NCI-H446 treated with DMSO at 0.1 percent for 48 hours (cell line): ENCODE data around the gene FOXP4.
A peak's percentile ranks its signal among the peaks of the same experiment; 100 is the strongest.

Experiments used
- DNase-seq: peaks from one replicate; lab custom pipeline; 2025; lab: John Stamatoyannopoulos, UW

Gene FOXP4

DNA sequence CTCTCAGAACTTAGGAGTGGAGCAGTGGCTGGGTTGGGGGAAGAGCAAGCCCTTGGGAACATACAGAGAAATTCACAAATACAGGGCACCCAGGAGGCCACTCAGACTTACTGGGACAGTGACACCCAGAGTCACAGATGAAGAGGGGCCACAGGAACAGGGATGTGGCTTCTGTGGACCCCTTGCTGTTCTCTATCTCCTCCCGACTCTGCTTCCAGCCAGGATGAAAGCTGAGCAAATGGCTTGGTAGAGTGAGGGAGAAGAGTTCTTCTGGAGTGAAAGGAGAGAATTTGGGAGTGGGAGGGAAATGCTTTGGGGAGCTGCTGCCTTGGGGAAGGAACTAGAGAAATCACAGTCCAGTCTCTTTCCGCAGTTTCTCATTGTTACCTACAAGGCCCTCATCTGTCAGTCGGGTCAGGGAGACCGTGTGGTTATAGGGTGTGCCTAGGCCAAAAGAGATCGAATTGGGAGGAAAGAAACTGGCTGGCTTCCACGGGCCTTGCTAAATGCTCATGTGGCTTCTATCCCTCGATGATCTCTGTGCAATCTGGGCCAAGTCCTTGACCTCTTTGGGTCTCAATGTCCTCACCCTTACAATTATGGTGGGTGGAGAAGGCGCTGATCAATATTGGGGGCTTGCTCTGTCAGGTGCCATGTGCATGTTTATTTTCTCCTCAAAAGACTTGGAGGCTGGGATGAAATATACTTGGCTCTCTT, 17.0 kb downstream of the FOXP4 start:
- DNase-seq: no peak

DNA sequence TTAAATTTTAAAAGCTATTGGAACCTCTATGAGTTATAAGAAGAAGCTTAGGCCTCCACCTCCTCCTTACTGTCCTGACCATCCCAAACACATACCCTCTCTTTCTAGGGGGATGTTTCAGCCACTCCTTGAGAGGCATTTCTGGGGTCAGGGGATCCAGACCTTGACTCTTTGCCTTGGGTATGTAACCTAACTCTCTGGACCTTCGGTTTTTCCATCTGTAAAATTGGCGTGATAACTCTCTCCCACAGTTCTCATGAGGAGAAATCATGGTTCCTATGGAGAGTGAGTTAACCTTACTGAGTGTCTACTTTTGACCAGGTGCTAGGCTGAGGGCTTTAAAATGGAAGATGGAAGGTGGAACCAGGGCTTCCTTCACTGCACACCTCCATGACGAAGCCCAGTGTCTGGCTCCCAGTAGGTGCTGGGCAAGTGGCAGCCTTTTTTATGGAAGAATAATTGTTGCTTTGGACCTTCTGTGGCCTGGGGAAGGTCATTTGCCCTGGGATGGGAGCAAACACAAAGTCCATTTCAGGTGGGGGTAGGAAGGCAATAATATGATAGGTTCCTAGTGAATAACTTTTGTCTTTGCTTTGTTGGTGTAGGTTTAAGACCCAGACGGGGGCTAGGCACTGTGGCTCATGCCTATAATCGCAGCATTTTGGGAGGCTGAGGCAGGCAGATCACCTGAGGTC, 18.4 kb downstream of the FOXP4 start:
- no peak for DNase-seq

DNA sequence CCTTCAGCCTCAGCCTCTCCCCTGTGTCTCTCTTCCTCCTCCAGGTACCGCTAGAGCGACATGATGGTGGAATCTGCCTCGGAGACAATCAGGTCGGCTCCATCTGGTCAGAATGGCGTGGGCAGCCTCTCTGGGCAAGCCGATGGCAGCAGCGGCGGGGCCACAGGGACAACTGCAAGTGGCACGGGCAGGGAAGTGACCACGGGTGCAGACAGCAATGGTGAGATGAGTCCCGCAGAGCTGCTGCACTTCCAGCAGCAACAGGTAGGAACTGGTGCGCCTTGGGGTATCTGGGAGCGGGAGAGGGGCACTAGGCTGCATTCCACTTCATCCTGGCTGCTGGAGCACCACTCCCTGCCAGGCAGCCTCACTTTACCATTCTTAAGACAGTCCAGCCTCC, 19.5 kb downstream of the FOXP4 start:
- no peak for DNase-seq

DNA sequence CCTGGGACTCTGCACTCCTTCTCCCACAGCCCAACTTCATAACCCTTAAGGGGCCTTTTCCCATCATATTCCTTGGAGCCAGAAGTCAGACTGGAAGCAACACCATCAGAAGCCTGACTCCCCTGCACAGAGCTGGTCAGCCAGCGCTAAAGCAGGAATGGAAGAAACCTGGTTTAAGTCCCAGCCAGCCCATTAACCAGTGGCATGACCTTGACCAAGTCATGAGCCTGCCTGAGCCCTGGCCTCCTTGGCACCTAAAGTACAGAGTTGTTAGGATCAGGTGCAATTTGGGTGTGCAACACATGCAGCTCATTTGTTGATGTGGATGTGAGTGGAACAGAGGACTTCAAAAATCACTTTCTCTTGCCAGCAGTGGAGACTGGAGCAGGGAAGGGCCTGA, 20.8 kb downstream of the FOXP4 start:
- DNase-seq: no peak

DNA sequence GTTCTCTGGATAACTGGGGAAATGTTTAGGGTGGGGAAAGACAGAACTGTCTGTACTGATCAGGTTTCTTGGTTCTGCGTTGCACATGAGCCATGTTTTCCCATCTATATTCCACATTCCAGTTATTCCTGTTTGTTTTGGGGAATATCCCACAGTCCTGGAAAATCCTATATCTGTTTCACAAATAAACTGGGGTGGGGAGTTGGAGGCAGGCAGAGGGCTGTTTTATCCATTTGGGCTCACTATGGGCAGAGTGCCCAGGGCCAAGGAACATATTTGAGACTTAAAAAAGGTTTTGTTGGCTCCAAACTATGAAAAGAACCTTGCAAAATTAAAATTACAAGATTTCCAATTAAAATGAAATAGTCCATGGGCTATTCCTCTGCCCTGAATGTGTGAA, 21.5 kb downstream of the FOXP4 start:
- no peak for DNase-seq

DNA sequence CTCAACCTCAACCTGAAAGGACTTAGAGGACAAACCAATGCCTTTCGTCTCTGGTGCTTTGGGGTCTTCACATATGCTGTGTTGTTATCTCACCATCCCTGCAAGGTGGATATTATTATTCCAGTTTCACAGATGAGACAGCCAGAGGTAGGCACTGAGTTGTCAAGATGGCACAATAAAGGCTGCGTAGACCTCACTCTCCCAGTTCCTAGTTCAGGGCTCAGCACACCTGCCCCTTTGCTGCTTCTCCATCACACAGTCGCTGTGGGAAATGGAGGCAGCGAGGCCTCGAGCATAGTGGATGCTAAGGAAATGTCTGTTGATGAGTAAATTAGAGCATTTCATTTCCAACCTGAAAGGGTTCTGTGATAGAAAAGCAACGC, 22.0 kb downstream of the FOXP4 start:
- no peak for DNase-seq

DNA sequence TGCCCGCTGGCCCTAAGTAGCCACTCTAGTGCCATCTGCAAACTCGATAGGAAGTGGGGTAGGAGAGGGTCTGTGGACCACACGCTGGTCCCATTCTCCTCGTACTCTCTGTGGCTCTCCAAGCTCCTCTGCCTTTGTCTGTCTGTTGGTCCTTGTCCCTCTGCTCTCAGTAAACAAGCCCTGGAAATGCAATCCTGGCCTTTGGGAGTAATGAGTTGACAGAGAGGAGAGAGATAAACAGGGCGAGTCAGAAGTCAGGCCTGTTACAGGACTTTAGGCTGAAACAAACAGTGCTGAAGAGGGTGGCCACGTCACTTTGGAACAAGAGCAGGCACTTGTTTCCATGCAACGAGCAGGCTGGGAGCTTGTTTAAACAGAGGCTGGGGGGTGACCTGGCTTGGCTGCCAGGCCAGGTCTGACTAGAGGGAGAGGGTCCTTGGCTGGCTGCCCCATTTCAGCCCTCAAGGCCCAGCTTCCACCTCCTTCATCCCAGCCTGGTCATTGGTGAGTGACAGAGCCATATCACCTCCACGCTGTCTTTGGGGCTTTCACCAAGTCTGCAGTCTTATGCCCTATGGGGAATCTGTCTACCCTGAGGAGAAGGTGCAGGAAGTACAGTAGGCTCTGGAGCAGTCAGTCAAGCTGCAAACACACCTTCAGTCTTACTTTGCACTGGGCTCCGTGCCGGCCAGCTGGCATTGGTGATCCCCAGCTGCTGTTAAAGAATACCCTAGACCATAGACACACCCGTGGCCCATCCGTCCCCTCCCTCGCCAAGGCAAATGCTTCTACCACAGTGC, 22.6 kb downstream of the FOXP4 start:
- no peak for DNase-seq

DNA sequence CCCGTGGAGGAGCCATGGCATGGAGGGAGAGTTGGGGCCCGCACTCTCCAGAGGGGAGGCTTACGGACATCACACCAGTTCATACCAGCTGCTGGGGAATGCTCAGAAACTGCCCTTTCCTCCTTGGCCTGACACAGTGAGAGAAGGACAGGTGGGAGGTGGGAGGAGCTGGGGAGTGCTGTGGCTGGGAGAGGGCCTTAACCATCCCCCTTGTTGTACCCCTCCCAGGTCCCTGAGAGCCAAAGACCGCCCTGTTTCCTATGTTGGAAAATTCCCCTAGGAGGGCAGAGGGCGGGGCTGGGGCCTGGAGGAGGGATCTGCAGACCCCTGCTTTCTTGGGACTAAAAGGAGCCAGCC, 24.1 kb downstream of the FOXP4 start:
- no peak for DNase-seq

DNA sequence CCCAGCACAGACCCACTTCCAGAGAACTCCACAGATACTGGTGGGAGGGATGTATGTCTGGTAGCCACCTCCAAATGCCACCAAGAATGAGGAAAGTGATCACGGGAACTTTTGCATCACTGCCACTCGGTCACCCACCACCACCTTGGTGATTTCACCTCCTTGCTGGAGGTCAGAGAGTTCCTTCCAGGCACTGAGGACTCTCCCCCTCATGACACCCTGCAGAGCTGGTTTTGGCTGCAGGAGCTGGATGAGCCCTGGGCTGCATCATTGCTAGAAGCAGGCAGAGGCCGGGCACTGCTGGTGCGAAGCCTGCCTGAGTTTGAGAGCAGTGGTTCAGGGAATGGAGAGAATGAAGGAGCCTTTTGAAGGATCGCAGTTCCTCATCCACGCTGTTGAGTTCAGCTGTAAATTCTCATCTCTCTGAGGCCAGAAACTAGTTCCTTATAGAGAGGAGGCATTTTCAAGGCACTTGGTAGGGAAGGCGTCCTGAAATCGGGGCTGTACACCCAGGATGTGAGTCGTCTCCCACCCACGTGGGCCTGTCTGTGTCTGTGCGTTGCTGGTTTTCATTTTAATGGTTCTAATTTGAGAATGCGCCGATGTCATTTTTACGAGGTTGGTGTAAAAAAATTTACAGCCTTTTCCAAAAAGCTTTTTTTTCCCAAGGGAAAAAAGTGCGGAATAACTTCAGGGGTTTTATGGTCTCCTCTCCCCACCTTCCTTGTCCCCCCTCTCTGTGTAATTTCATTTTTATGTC, 25.0 kb downstream of the FOXP4 start:
- no peak for DNase-seq

DNA sequence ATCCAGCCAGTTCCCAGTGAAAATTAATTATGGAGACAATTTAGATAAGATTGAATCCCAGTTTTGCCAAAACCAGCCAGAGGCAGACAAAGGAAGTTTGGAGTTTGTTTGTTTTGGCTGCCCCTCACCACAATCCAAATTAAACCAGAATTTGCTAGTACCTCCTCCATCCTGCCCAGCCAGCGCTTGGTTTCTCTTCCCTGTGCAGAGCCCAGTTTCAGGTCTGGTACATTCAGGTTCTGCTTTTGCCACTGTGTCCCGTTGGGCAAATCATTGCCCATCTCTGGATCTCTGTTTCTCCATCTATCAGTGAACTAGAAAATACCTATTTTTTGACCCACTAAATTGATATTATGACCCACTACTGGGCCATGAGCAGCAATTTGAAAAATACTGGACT, 26.4 kb downstream of the FOXP4 start:
- DNase-seq: no peak

DNA sequence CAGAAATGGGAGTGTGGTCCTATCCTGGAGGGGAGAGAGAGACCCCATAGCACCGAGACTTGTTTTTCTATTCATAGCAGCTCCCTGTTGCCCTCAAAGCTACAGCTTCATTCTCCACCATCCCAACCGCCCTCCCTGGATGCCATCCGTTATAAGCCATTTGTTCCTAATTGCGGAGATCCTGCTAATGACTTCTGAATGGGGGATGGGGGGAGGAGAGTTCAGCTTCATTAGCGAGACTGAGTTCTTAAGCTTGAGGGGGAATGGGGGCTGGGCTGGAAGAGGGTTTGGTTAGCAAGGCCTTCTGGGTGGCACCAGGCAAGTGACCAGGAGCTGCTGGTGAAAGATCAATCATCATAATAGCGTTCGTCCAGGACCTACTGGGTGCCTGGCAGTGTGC, 27.1 kb downstream of the FOXP4 start:
- no peak for DNase-seq

DNA sequence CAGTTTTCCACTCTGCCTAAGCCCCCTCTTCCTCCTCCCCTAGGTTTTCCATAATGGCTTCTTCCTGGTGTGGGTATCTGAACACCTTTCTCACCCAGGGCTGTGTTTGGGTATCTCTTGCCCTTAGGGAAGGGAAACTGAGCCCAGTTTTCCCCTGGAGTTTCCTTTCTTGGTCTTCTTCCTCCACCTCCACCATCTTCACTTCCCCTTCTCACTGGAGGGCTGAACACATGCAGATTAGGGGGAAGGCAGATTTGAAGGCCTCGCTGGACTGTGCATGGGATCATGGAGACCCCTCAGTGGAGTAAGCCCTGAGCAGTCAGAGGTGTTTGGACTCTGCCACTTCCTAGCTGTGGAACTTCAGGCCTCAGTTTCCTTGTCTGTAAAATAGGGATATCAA, 27.8 kb downstream of the FOXP4 start:
- DNase-seq: no peak

DNA sequence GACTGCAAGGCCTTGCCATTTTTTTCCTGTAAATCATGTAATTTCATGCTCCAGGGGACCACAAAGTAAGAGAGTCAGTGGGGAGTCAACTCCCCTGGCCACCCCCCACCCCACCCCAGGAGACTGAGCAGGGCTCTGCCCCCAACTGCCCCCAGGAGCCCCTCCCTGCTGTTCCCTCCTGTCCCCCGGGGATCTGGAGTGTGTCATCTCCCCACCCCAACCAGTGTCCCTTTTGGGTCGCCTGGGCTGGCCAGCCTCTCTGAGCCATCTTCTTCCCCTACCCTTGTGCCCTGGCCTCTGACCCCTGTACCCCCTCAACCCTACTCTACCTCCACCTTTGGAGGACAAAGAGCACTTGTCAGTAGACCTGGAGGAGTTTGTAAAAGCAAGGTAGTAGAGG, 29.4 kb downstream of the FOXP4 start:
- no peak for DNase-seq

DNA sequence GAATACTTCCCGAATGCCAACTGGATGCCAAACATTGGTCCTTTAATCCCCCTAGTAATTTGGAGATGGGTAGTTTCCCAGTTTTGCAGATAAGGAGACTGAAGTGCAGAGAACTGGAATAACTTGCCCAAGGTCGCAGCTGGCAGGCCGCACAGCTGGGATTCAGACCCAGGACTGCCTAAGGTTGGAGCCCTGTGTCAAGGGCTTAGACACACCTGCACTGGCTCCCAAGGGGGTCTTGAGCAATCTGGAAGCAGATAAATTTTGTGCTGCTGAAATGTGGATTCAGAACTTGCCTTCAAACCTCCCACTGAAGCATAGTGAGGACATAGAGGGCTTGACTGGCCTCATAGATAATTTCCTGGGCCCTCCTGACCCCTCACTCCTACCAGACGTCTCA, 30.5 kb downstream of the FOXP4 start:
- no peak for DNase-seq

DNA sequence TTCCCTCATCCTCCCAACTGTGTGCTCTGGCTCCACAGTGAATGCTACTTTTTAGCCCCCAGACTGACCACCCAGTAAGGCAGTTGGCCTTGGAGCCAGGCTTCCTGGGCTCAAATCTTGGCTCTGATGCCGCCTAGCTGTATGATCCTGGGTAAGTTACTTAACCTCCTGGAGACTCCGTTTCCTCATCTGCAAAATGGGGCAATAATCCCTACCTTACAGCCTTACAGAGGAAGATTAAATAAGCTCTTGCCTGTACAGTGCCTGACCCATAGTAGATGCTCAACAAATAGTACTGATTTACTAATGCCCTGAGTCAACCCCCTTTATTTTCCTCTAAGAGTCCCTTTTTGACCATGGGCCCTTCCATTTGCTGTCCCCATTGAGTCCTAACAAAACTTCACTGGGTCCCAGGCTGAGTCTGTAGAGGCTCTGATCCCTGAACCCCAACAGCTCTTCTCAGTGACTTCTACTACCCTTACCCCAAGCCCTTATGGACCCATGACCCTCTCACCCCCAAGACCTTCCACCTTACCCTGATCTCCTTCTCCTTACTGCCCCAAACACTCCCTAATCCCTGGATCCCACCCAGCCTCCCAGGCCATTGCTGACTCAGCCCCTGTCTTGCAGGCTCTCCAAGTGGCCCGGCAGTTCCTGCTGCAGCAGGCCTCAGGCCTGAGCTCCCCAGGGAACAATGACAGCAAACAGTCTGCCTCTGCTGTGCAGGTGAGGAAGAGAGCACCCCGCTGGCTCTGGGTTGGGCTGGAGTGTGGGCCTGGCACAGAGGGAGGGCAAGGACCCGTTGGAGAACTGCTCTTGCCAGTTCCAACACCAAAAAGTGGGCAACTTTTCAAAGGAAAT, 31.4 kb downstream of the FOXP4 start:
- no peak for DNase-seq

DNA sequence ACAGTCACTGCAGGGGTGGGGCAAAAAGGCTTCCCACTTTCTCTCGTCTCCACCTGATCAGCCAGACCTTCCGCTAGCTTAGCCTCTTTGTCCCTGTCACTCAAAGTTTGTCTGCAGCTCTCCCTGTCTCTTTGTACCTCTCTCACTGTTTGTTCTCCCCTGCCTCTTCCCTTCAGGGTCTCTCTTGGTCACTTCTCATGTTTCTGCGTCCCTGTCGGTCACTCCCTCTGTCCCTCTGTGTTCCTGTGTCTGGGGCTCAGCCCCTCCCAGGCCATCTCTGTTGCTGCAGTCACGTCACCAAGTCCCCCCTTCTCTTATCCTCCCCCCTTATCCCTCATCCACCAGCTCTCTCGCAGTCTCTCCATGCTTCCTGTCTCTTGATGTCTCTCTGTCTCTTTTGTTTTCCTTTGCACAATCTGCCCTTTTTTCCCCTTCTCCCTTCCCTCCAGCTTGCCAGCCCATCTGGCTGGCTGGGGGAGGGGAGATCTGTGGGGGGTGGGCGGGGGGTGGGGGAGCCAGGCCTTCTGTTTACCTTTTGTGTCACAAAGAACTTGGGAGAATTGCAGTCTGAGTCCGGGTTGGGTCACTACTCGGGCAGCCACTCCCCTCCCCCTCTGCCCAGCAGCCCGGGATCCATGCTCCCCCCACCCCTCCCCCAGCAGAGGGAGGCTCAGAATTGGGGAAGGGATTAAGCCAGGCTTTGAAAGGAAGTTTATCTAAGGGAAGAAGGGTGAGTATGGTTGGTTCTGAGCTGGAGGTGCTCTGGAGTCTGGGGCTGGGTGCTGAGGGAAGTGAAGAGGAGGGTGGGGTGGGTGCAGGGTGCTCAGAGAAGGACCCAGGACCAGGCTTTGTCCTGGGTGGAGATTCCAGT, 32.3 kb downstream of the FOXP4 start:
- no peak for DNase-seq

DNA sequence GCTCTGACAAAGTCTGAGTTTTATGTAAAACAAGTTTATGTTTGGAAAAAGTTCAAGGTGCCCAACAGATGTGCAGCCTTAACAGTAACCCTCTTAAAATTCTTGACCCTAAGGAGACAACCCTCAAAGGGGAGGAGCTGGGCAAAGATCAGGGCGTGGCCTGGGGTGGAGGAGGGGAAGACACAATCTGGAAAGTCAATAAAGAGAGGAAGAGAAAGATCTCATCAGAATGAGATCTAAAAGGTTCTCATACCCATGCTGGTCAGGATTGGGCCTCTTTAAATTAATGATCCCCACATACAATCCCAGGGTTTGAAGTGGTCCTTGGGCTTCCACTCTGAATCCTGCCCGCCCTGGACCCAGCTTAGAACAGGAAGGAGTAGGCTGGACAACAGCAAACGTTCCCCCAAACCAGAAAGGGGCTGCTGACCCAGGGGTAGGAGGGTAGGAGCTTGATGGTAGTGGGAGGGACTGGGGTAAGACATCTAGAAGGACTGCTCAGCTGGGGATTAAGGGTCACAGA, 33.0 kb downstream of the FOXP4 start:
- no peak for DNase-seq

DNA sequence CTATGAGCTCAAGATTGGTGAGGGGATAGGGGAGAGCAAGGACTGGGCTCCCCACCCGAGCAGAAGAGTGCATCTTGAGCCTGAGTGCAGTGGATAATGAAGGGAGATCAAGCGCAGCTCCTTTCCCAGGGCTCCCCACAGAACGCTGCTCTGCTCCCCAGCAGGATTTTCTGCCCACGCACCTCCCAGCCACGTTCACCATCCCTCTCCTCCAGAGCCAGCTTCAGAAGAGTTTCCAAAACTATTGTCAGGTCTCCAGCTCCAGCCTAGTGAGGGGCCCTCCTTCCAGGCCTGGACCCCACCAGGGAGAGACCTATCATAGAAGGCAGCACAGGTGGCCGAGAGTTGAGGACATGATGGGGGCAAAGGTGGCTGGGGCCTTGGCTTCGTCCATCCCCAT, 34.5 kb downstream of the FOXP4 start:
- no peak for DNase-seq

DNA sequence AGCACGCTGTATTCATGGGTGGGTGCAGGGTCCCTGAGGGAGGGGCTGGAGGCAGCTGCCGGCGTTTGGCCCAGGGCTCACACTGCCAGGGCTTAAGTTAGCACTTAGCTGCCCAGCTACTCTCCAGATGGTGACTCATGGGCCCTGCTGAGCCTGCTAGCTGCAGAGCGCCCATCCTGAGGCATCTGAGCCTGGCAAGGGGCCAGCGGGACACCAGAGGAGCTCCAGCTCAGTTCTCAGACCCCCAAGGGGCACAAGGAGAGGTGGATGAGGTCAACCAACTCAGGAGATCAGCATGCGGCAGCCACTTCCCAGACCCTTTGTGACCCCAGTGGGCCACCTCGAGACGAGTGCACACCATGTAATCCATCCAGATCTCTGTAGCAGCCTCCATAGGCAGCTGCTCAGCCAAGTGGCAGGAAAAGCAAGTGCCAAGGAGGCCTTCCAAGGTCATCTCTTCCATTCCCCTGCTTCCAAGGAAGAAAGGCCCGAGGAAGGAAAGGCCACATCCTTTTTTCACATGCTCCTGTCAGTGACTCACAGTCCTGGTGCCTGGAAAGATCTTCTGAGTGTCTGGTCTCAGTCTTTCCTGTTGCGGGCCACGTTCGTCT, 35.3 kb downstream of the FOXP4 start:
- peak; percentile 67 for DNase-seq

DNA sequence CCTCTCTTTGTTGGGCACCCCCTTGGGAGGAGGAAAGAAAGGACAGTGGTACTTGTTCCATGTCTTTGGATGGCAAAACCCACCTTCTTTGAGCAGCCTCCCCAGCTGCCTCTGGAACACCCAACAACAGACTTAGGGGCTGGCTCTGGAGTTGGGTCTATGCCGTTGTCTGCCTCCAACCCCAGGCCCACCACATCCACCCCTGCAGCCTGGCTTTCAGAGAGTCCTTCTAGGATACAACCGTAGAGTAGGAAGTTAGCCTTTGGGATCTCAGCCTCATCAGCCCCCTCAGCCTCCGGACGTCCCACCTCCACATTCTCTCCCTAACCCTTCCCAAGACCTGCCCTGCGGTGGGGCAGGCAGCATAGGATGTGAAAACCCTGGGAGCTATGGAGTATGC, 36.4 kb downstream of the FOXP4 start:
- no peak for DNase-seq
